ENCODE measurements around the gene SPSB4. TPM values are rescaled to one million over a fixed set of nuclear protein-coding genes. Genes with fewer than 3 reads are reported as not detected.

Gene SPSB4
- total RNA-seq, 2 experiments from 2014 or later = not detected

GRCh38 chr3:141076797-141077571 lies 25.8 kb downstream of the SPSB4 start:
- Mint-ChIP-seq H3K27me3 (no peaks in the 10 kb centered on the region), H3K4me3 (peak overlapping the region; percentile 53), H3K9me3 (no peaks in the 10 kb centered on the region), H3K4me1 (peaks cover 10% of the 10 kb centered on the region), H3K27ac (no peak overlapping the region), H3K36me3 (no peaks in the 10 kb centered on the region)
- DNase-seq = peak; percentile 21

- no peaks in the 10 kb centered on the region for H3K36me3 Mint-ChIP-seq
- no peaks in the 10 kb centered on the region for H3K27me3 Mint-ChIP-seq
- H3K27ac Mint-ChIP-seq = no peak overlapping the region
- H3K4me1 Mint-ChIP-seq = peaks cover 10% of the 10 kb centered on the region
- no peak overlapping the region for H3K4me3 Mint-ChIP-seq
- no peak for DNase-seq
- no peaks in the 10 kb centered on the region for H3K9me3 Mint-ChIP-seq
Measured at GRCh38 chr3:141077631-141078030, 26.5 kb downstream of the SPSB4 start.

- no peaks in the 10 kb centered on the region for H3K36me3 Mint-ChIP-seq
- H3K4me3 Mint-ChIP-seq = no peak overlapping the region
- peaks cover 10% of the 10 kb centered on the region for H3K4me1 Mint-ChIP-seq
- H3K9me3 Mint-ChIP-seq = no peaks in the 10 kb centered on the region
- no peak for DNase-seq
- H3K27ac Mint-ChIP-seq = no peak overlapping the region
- H3K27me3 Mint-ChIP-seq = no peaks in the 10 kb centered on the region
Measured at GRCh38 chr3:141078200-141078599, 27.1 kb downstream of the SPSB4 start.

- no peak for DNase-seq
- Mint-ChIP-seq H3K4me1 (peaks cover 10% of the 10 kb centered on the region), H3K36me3 (no peaks in the 10 kb centered on the region), H3K4me3 (no peak overlapping the region), H3K27ac (no peak overlapping the region), H3K27me3 (no peaks in the 10 kb centered on the region), H3K9me3 (no peaks in the 10 kb centered on the region)
Measured at GRCh38 chr3:141080431-141080830, 29.3 kb downstream of the SPSB4 start.

- Mint-ChIP-seq H3K4me1 (peaks cover 10% of the 10 kb centered on the region), H3K9me3 (no peaks in the 10 kb centered on the region), H3K27ac (no peak overlapping the region), H3K27me3 (no peaks in the 10 kb centered on the region), H3K36me3 (no peaks in the 10 kb centered on the region), H3K4me3 (no peak overlapping the region)
- DNase-seq = no peak
Measured at GRCh38 chr3:141081141-141081795, 30.1 kb downstream of the SPSB4 start.

- no peaks in the 10 kb centered on the region for H3K9me3 Mint-ChIP-seq
- no peaks in the 10 kb centered on the region for H3K36me3 Mint-ChIP-seq
- no peak for DNase-seq
- no peak overlapping the region for H3K4me3 Mint-ChIP-seq
- no peaks in the 10 kb centered on the region for H3K27me3 Mint-ChIP-seq
- H3K4me1 Mint-ChIP-seq = peaks cover 4% of the 10 kb centered on the region
- no peak overlapping the region for H3K27ac Mint-ChIP-seq
Measured at GRCh38 chr3:141082064-141082463, 30.9 kb downstream of the SPSB4 start.

GRCh38 chr3:141083226-141083625 lies 32.1 kb downstream of the SPSB4 start:
- Mint-ChIP-seq H3K27me3 (no peaks in the 10 kb centered on the region), H3K36me3 (no peaks in the 10 kb centered on the region), H3K27ac (no peak overlapping the region), H3K4me3 (no peak overlapping the region), H3K9me3 (no peaks in the 10 kb centered on the region), H3K4me1 (no peaks in the 10 kb centered on the region)
- DNase-seq = no peak

GRCh38 chr3:141083836-141084649 lies 32.9 kb downstream of the SPSB4 start:
- H3K4me3 Mint-ChIP-seq = no peak overlapping the region
- no peaks in the 10 kb centered on the region for H3K27me3 Mint-ChIP-seq

GRCh38 chr3:141085343-141086070 lies 34.4 kb downstream of the SPSB4 start:
- no peaks in the 10 kb centered on the region for H3K9me3 Mint-ChIP-seq
- no peak overlapping the region for H3K4me3 Mint-ChIP-seq
- no peak for DNase-seq
- H3K27ac Mint-ChIP-seq = no peak overlapping the region
- H3K4me1 Mint-ChIP-seq = no peaks in the 10 kb centered on the region
- H3K27me3 Mint-ChIP-seq = no peaks in the 10 kb centered on the region
- H3K36me3 Mint-ChIP-seq = no peaks in the 10 kb centered on the region

More at GRCh38 chr3:141083836-141084649, 32.9 kb downstream of the SPSB4 start:
- H3K36me3 Mint-ChIP-seq = no peaks in the 10 kb centered on the region
- no peak for DNase-seq
- no peaks in the 10 kb centered on the region for H3K4me1 Mint-ChIP-seq
- no peaks in the 10 kb centered on the region for H3K9me3 Mint-ChIP-seq
- no peak overlapping the region for H3K27ac Mint-ChIP-seq

GRCh38 chr3:141086188-141086587 lies 35.0 kb downstream of the SPSB4 start:
- Mint-ChIP-seq H3K4me1 (no peaks in the 10 kb centered on the region), H3K9me3 (no peaks in the 10 kb centered on the region), H3K4me3 (no peak overlapping the region), H3K27me3 (no peaks in the 10 kb centered on the region), H3K36me3 (no peaks in the 10 kb centered on the region), H3K27ac (no peak overlapping the region)
- DNase-seq = no peak

- H3K36me3 Mint-ChIP-seq = no peaks in the 10 kb centered on the region
- no peak for DNase-seq
- H3K4me1 Mint-ChIP-seq = no peaks in the 10 kb centered on the region
- no peaks in the 10 kb centered on the region for H3K9me3 Mint-ChIP-seq
- no peaks in the 10 kb centered on the region for H3K27me3 Mint-ChIP-seq
- no peak overlapping the region for H3K4me3 Mint-ChIP-seq
- no peak overlapping the region for H3K27ac Mint-ChIP-seq
Measured at GRCh38 chr3:141087076-141087777, 36.1 kb downstream of the SPSB4 start.

GRCh38 chr3:141087778-141088130 lies 36.6 kb downstream of the SPSB4 start:
- Mint-ChIP-seq H3K4me1 (no peaks in the 10 kb centered on the region), H3K9me3 (no peaks in the 10 kb centered on the region), H3K27ac (no peak overlapping the region), H3K36me3 (no peaks in the 10 kb centered on the region), H3K4me3 (no peak overlapping the region), H3K27me3 (no peaks in the 10 kb centered on the region)
- no peak for DNase-seq

- no peak for DNase-seq
- Mint-ChIP-seq H3K27me3 (no peaks in the 10 kb centered on the region), H3K9me3 (no peaks in the 10 kb centered on the region), H3K27ac (no peak overlapping the region), H3K4me3 (no peak overlapping the region), H3K36me3 (no peaks in the 10 kb centered on the region), H3K4me1 (no peaks in the 10 kb centered on the region)
Measured at GRCh38 chr3:141089339-141090152, 38.4 kb downstream of the SPSB4 start.

GRCh38 chr3:141091426-141091825 lies 40.3 kb downstream of the SPSB4 start:
- Mint-ChIP-seq H3K27ac (no peak overlapping the region), H3K36me3 (no peaks in the 10 kb centered on the region), H3K27me3 (no peaks in the 10 kb centered on the region), H3K4me3 (no peak overlapping the region), H3K9me3 (no peaks in the 10 kb centered on the region), H3K4me1 (no peaks in the 10 kb centered on the region)
- DNase-seq = no peak

Data from activated naive CD8-positive, alpha-beta T cell treated with anti-CD3 and anti-CD28 coated beads for 36 hours (primary cell).